Transverse colon (tissue), 4 donors: Measurements from ENCODE around the gene SF3A2. TPM values are rescaled to one million over a fixed set of nuclear protein-coding genes. Genes with fewer than 3 reads are reported as not detected.
A peak's percentile ranks its signal among the peaks of the same experiment; 100 is the strongest.

Experiments
- DNase-seq: peaks from one replicate; pipeline ENCODE4 v3.0.0-alpha.2; 2019
- H3K27ac ChIP-seq, 4 donors: fragments of 200-600 bp; sonication (generic); 2 replicates each; pipeline ENCODE4 v1.5.1; 2016 to 2018; ENCODE audit warnings: inconsistent platforms in 4 of 4
- H3K27me3 ChIP-seq: fragments of 200-600 bp; sonication (generic); 2 replicates; pipeline ENCODE4 v1.5.1; 2017; ENCODE audit warnings: inconsistent platforms
- H3K36me3 ChIP-seq, 4 donors: fragments of 200-600 bp; sonication (generic); 2 replicates each; pipeline ENCODE4 v1.5.1; 2017 to 2019; ENCODE audit warnings: inconsistent platforms in 4 of 4
- H3K4me1 ChIP-seq, 4 donors: fragments of 200-600 bp; sonication (generic); 2 replicates each; pipeline ENCODE4 v1.5.1; 2017 to 2020; ENCODE audit warnings: inconsistent platforms in 4 of 4
- H3K4me3 ChIP-seq, 4 donors: fragments of 200-600 bp; sonication (generic); 1 replicate in 1 of 4; 2 replicates in 3 of 4; pipeline versions ENCODE4 v1.5.1 to v1.6.1; 2017 to 2019; ENCODE audit warnings: inconsistent platforms in 4 of 4
- H3K9me3 ChIP-seq, 2 donors: fragments of 200-600 bp; sonication (generic); 2 replicates each; pipeline ENCODE4 v1.5.1; 2017 to 2019; ENCODE audit warnings: inconsistent platforms in 2 of 2
- CTCF ChIP-seq, 5 experiments: fragments of 200-600 bp in 3 of 5; fragments of 450-650 bp in 2 of 5; sonication (generic) in 3 of 5; IDR thresholded peaks; 1 replicate in 2 of 5; 2 replicates in 3 of 5; pipeline ENCODE4 v1.5.1; 2016 to 2017; ENCODE audit warnings: antibody characterized with exemption in 5 of 5, inconsistent platforms in 3 of 5, mild to moderate bottlenecking in 2 of 5, moderate library complexity in 1 of 5
- EP300 ChIP-seq: sonication (generic); formaldehyde crosslinking; IDR thresholded peaks from one replicate; pipeline ENCODE4 v1.6.1; 2017; ENCODE audit warnings: antibody characterized with exemption, low read depth
- POLR2A ChIP-seq: fragments of 450-650 bp; IDR thresholded peaks from one replicate; pipeline ENCODE4 v1.6.1; 2016; ENCODE audit warnings: antibody characterized with exemption, mild to moderate bottlenecking, moderate library complexity
- POLR2AphosphoS5 ChIP-seq, 3 donors: sonication (generic); formaldehyde crosslinking; IDR thresholded peaks; one replicate each; pipeline ENCODE4 v1.6.1; 2016; ENCODE audit warnings: antibody characterized with exemption in 3 of 3
- WGBS, 2 donors: methylation state at CpG; one replicate each; pipeline ENCODE4 v1.1.5; 2018; ENCODE audit warnings: low coverage in 1 of 2; 5-methylcytosine and 5-hydroxymethylcytosine counted together
- in situ Hi-C, 4 donors: fragments of 200-750 bp; cut with MboI; loops; one replicate each; pipeline versions ENCODE4 v1.15.0 to v1.15.1; 2017; ENCODE audit warnings: low sequenced_read_pairs in 3 of 4, low pct_ligation_motif_present in 1 of 4, low pct_unique_long_range_greater_than_20kb in 1 of 4
- intact Hi-C: fragments of 100-400 bp; cut with DNase I; formaldehyde crosslinking; loops from one replicate; pipeline ENCODE4 v1.15.1; 2023; ENCODE audit warnings: low total_unique reads
- total RNA-seq, 4 donors: library from RNA; depleted of rRNA; stranded (reverse); fragments of >200 nt; gene quantifications; one replicate each; pipeline ENCODE4 v1.1.0, GENCODE V29; 2016

SF3A2 gene
- 10 to 100 TPM; 35.8 to 54.6 (median 41.6) TPM for total RNA-seq

- Histone ChIP-seq H3K27me3 (no peaks in the 10 kb centered on the region), H3K36me3 (peaks cover 0 to 5% (median 0%) of the 10 kb centered on the region in 4 donors), H3K4me1 (peaks cover 44 to 67% (median 64%) of the 10 kb centered on the region in 4 donors), H3K4me3 (peak within 1 kb of the TSS; percentile 72 to 98 (median 90)), H3K9me3 (no peaks in the 10 kb centered on the region), H3K27ac (peak within 1 kb of the TSS; percentile 96 to 99 (median 98))
- in situ Hi-C loops: no loop called here
- intact Hi-C loops: loop anchor here (2.0 kb wide), 1 partner anchor 36 kb away; no protein-coding TSS in a partner anchor
- 0% methylated on average over 62 of the region's 80 CpGs; no CpG with 5 or more reads in 1 of the 2 donors for WGBS, 2 donors
- TF ChIP-seq POLR2A (peak; percentile 78), EP300 (peak; percentile 35), POLR2AphosphoS5 (IDR thresholded peaks at IDR 0.05) (peak; percentile 93 to 97 (median 97)), CTCF (IDR thresholded peaks at IDR 0.05) (peak; percentile 98 to 100 (median 99))
- DNase-seq: peak; percentile 97
Measured at GRCh38 chr19:2236314-2237050, at the start of gene SF3A2, which contains the start of gene PLEKHJ1. Gene SF3A2 (plus strand): TSS chr19:2236824. CDS start chr19:2243419, 6,595 bp downstream. Gene PLEKHJ1 (minus strand): TSS chr19:2236329. CDS start chr19:2236248, 81 bp downstream.

- intact Hi-C loops: no loop called here
- Histone ChIP-seq H3K9me3 (no peaks in the 10 kb centered on the region), H3K36me3 (peaks cover 0 to 13% (median 0%) of the 10 kb centered on the region in 4 donors), H3K4me1 (peaks cover 16 to 45% (median 26%) of the 10 kb centered on the region in 4 donors), H3K4me3 (no peak overlapping the region), H3K27me3 (no peaks in the 10 kb centered on the region), H3K27ac (peak overlapping the region; percentile 66 to 84 (median 78))
- 90 to 91% methylated on average over 2 to 13 of the region's 13 CpGs for WGBS, 2 donors
- TF ChIP-seq POLR2A: no peak
- TF ChIP-seq CTCF (IDR thresholded peaks at IDR 0.05): no peak
- no peak for TF ChIP-seq POLR2AphosphoS5 (IDR thresholded peaks at IDR 0.05)
- no peak for TF ChIP-seq EP300
- DNase-seq: no peak
- in situ Hi-C loops: no loop called here
Measured at GRCh38 chr19:2187159-2187558, 49.5 kb upstream of the SF3A2 start.

- peaks cover 0 to 13% (median 1%) of the 10 kb centered on the region in 4 donors for H3K36me3 ChIP-seq
- in situ Hi-C loops (no loop called here), intact Hi-C loops (no loop called here)
- WGBS, 2 donors: 91% methylated on average over 19 of the region's 19 CpGs; no CpG with 5 or more reads in 1 of the 2 donors
- H3K27ac ChIP-seq: no peak overlapping the region
- no peaks in the 10 kb centered on the region for H3K27me3 ChIP-seq
- H3K4me3 ChIP-seq: no peak overlapping the region
- peaks cover 10 to 40% (median 23%) of the 10 kb centered on the region in 4 donors for H3K4me1 ChIP-seq
- TF ChIP-seq POLR2AphosphoS5 (IDR thresholded peaks at IDR 0.05) (no peak), CTCF (IDR thresholded peaks at IDR 0.05) (no peak), POLR2A (no peak), EP300 (no peak)
- DNase-seq: no peak
- H3K9me3 ChIP-seq: no peaks in the 10 kb centered on the region
Measured at GRCh38 chr19:2188708-2189385, 47.8 kb upstream of the SF3A2 start.

GRCh38 chr19:2189880-2190279 lies 46.7 kb upstream of the SF3A2 start:
- 93% methylated on average over 14 of the region's 16 CpGs; no CpG with 5 or more reads in 1 of the 2 donors for WGBS, 2 donors
- peaks cover 0 to 18% (median 7%) of the 10 kb centered on the region in 4 donors for H3K36me3 ChIP-seq

More at GRCh38 chr19:2189880-2190279, 46.7 kb upstream of the SF3A2 start:
- TF ChIP-seq EP300: no peak
- no peak for TF ChIP-seq POLR2A
- TF ChIP-seq CTCF (IDR thresholded peaks at IDR 0.05): no peak
- no peak for TF ChIP-seq POLR2AphosphoS5 (IDR thresholded peaks at IDR 0.05)
- H3K4me3 ChIP-seq: no peak overlapping the region
- in situ Hi-C loops (no loop called here), intact Hi-C loops (no loop called here)
- peaks cover 10 to 36% (median 23%) of the 10 kb centered on the region in 4 donors for H3K4me1 ChIP-seq
- no peak for DNase-seq
- H3K9me3 ChIP-seq: no peaks in the 10 kb centered on the region
- H3K27ac ChIP-seq: no peak overlapping the region
- H3K27me3 ChIP-seq: no peaks in the 10 kb centered on the region
